Epithelial cell of esophagus (primary cell): Measurements from ENCODE around the gene MARK2.

ENCODE experiments used
- DNase-seq: peaks from one replicate; pipeline ENCODE4 v3.0.0; 2010; ENCODE audit warnings: low read depth
- H3K4me3 ChIP-seq: 2 replicates; pipeline ENCODE4 v1.5.1; 2011; ENCODE audit warnings: mild to moderate bottlenecking, low read length, control low read depth
- TF ChIP-seq, protein P1 (sequence below): IDR thresholded peaks from 2 replicates; pipeline ENCODE4 v1.5.1; 2011; ENCODE audit warnings: low read depth, mild to moderate bottlenecking, low read length, control low read depth, inconsistent platforms; ENCODE audit not compliant: insufficient read depth; ENCODE audit errors: missing control alignments

MARK2 gene

DNA sequence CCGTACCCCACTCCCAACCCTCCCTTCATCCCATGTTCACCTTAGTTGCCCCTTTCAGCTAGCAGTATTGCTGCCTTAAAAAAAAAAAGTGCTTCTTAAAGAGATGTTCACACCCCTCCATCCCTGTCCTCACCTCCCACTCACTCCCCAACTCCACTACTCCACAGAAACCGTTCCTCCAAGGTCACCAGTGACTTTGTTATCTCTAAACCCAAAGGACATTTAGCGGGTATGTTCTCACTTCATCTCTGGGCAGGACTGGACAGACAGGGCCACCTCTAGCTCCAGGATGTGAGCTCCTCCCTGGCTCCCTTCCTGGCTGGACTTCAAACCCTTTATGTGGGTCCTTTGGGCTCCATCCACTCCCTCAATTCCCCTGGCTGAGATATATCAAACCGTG is 84.4 kb downstream of the MARK2 start:
- H3K4me3 ChIP-seq, result no peak overlapping the region
- TF ChIP-seq, protein P1, sequence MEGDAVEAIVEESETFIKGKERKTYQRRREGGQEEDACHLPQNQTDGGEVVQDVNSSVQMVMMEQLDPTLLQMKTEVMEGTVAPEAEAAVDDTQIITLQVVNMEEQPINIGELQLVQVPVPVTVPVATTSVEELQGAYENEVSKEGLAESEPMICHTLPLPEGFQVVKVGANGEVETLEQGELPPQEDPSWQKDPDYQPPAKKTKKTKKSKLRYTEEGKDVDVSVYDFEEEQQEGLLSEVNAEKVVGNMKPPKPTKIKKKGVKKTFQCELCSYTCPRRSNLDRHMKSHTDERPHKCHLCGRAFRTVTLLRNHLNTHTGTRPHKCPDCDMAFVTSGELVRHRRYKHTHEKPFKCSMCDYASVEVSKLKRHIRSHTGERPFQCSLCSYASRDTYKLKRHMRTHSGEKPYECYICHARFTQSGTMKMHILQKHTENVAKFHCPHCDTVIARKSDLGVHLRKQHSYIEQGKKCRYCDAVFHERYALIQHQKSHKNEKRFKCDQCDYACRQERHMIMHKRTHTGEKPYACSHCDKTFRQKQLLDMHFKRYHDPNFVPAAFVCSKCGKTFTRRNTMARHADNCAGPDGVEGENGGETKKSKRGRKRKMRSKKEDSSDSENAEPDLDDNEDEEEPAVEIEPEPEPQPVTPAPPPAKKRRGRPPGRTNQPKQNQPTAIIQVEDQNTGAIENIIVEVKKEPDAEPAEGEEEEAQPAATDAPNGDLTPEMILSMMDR, result no peak
- DNase-seq, result no peak

DNA sequence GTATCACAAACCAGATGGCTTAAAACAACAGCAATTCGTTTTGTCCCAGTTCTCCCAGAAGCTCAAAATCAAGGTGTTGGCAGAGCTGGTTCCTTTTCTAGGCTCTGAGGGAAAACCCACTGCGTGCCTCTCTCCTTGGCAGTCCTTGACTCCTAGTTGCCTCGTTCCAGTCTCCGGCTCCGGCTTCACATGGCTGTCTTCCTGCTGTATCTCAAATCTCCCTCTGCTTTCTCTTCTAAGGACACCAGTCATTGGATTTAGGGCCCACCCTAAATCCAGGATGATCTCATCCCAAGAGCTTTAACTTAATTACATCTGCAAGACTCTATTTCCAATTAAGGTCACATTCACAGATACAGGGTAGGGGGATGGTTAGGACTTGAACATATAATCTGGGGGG is 90.7 kb downstream of the MARK2 start:
- TF ChIP-seq, protein P1, result no peak
- no peak for DNase-seq
- H3K4me3 ChIP-seq, result no peak overlapping the region

DNA sequence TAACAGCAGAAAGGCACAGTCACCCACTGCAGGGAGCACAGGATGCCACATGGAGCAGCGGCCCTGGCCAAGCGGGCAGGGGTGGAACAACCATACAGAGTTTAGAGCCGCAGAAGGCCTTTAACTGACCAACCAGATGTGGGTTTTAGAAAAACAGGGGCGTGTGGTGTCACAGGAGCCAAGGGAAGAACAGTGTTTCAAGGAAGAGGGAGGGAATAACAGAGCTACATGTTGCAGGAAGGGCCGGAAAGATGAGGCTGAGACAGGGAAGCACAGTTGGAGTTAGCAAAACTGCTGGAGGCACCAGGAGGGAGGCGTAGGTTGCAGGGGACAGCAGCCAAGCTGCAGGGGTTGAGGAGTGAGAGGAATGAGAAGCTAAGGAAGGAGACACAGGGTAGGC is 92.1 kb downstream of the MARK2 start:
- DNase-seq, result no peak
- no peak overlapping the region for H3K4me3 ChIP-seq
- TF ChIP-seq, protein P1, result no peak

DNA sequence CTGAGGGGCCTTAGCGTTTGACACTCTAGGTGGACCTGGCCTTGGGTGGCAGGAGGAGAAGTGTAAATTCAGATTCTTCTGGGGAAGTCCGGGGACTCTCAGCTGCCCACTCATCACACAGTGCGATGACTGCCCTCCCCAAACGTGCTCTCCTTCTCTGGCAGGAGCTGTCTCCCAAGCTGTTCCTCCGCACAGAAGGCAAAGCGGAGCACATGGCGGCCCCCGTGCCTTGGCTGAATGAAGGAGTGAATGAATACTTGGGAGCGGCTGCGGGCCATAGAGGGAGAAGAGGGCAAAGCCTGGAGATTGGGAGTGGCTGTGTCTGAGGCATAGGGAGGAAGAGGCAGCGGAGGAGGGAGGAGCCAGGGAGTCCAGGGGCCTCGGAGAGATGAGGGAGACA is 93.0 kb downstream of the MARK2 start:
- TF ChIP-seq, protein P1, result no peak
- no peak for DNase-seq
- H3K4me3 ChIP-seq, result no peak overlapping the region

DNA sequence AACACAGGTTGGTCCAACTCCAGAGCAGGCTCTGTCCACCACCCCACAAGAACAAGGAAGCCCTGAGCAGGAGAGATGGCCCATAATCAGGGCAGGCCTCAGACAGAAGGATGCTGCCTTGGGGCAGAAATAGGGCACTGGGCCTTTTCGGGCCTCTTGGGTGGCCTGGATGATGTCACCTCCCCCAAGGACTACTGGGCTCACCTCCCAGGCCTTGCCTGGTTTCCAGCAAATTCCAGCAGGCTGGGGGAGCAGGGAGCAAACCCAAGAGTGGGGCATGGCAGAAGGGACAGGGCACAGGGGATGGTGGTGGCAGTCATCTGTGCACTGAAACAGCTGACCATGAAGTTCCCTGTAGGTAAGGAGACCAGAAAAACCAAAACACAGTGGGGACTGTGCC is 94.5 kb downstream of the MARK2 start:
- H3K4me3 ChIP-seq, result no peak overlapping the region
- TF ChIP-seq, protein P1, result no peak
- no peak for DNase-seq

DNA sequence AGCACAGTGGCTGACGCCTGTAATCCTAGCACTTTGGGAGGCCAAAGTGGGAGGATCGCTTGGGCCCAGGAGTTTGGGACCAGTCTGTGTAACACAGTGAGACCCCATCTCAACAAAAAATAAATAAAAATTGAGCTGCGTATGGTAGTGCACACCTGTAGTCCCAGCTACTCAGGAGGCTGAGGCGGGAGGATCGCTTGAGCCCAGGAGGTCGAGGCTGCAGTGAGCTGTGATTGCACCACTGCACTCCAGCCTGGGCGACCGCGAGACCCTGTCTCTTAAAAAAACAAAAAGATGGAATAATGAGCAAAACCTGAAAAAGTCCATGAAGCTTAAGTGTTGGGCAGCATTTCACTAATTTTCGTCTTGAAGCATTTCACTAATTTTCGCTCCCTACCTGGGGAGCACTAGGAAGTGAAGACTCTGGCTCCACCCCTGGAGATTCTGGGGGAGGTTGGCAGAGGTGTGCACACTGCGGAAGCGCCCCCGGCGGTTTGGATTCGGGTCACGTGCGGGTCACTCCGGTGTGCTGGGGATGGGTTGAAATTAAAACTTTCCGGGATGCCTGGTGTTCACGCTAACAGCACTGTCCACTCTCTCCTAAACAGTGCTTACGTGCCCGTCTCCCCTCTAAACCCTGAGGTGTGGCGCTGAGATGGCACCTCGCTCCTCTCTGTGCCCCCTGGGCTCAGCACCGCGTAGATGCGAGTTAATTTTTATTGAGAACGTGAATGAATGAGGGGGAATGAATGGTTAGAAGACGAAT is 99.0 kb downstream of the MARK2 start:
- peak overlapping the region; percentile 51 for H3K4me3 ChIP-seq
- DNase-seq, result no peak
- TF ChIP-seq, protein P1, result no peak
